ENCODE data around the gene RTCA.
"Not testable (repeated sequence)": the region's sequence is repeated elsewhere in the genome, so short reads cannot be mapped to it uniquely, and the experiment has no call there.

Gene RTCA

GRCh38 chr1:100332331-100332730, 66.3 kb downstream of the RTCA start:
- Histone ChIP-seq H3K9ac (ENCODE audit: low read depth, low read length) (no peak overlapping the region), H3K4me1 (ENCODE audit: insufficient read depth, low read length) (no peaks in the 10 kb centered on the region)
- no peak for DNase-seq

DNA sequence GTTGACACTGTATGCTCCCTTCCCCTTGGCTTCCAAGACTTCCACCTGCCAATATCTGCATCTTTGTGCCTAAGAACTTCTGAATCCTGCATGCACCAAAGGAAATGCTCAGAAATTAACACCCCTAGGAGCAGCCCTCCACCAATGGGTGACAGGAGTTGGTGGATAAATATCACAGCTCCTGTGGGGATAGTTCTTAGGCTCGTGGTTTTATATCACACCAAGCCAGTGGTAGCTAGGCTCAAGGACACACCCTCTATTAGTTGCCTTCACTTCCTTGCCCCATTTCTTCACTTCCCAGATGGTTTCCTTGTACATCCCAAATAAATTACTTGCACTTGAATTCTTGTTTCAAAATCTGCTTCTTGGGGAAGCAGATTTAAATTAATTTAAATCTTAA, 69.4 kb downstream of the RTCA start:
- Histone ChIP-seq H3K27me3 (ENCODE audit: insufficient read depth, low read length, poor library complexity) (no peaks in the 10 kb centered on the region), H3K9me3 (ENCODE audit: insufficient read depth, low read length, severe bottlenecking) (no peaks in the 10 kb centered on the region), H3K79me2 (ENCODE audit: insufficient read depth, low read length) (no peaks in the 10 kb centered on the region), H3K4me3 (ENCODE audit: low read depth in 1 of 2, low read length in 2 of 2) (no peak overlapping the region), H3K27ac (ENCODE audit: low read length) (no peak overlapping the region), H3K36me3 (ENCODE audit: insufficient read depth, low read length) (no peaks in the 10 kb centered on the region), H3K9ac (ENCODE audit: low read depth, low read length) (no peak overlapping the region), H2AFZ (ENCODE audit: low read depth, low read length) (no peak overlapping the region), H3K4me1 (ENCODE audit: insufficient read depth, low read length) (no peaks in the 10 kb centered on the region), H3K4me2 (ENCODE audit: insufficient read depth, low read length) (no peak overlapping the region), H4K20me1 (ENCODE audit: insufficient read depth, low read length) (no peaks in the 10 kb centered on the region)
- DNase-seq: no peak
- TF ChIP-seq, protein P1, sequence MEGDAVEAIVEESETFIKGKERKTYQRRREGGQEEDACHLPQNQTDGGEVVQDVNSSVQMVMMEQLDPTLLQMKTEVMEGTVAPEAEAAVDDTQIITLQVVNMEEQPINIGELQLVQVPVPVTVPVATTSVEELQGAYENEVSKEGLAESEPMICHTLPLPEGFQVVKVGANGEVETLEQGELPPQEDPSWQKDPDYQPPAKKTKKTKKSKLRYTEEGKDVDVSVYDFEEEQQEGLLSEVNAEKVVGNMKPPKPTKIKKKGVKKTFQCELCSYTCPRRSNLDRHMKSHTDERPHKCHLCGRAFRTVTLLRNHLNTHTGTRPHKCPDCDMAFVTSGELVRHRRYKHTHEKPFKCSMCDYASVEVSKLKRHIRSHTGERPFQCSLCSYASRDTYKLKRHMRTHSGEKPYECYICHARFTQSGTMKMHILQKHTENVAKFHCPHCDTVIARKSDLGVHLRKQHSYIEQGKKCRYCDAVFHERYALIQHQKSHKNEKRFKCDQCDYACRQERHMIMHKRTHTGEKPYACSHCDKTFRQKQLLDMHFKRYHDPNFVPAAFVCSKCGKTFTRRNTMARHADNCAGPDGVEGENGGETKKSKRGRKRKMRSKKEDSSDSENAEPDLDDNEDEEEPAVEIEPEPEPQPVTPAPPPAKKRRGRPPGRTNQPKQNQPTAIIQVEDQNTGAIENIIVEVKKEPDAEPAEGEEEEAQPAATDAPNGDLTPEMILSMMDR (IDR thresholded peaks at IDR 0.05; ENCODE audit: borderline replicate concordance, extremely low read depth, low read length, poor library complexity, severe bottlenecking): no peak
- TF ChIP-seq EZH2 (IDR thresholded peaks at IDR 0.05; ENCODE audit: borderline replicate concordance, low read depth, low read length, severe bottlenecking): no peak
- no peak for ATAC-seq (ENCODE audit: insufficient read depth, low read depth)

More at GRCh38 chr1:100332331-100332730, 66.3 kb downstream of the RTCA start:
- Histone ChIP-seq H3K27ac (ENCODE audit: low read length) (no peak overlapping the region), H3K9me3 (ENCODE audit: insufficient read depth, low read length, severe bottlenecking) (no peaks in the 10 kb centered on the region), H4K20me1 (ENCODE audit: insufficient read depth, low read length) (no peaks in the 10 kb centered on the region), H3K4me3 (ENCODE audit: low read depth in 1 of 2, low read length in 2 of 2) (no peak overlapping the region), H3K4me2 (ENCODE audit: insufficient read depth, low read length) (no peak overlapping the region), H3K79me2 (ENCODE audit: insufficient read depth, low read length) (no peaks in the 10 kb centered on the region), H3K36me3 (ENCODE audit: insufficient read depth, low read length) (no peaks in the 10 kb centered on the region), H2AFZ (ENCODE audit: low read depth, low read length) (no peak overlapping the region), H3K27me3 (ENCODE audit: insufficient read depth, low read length, poor library complexity) (no peaks in the 10 kb centered on the region)
- ATAC-seq (ENCODE audit: insufficient read depth, low read depth): no peak
- TF ChIP-seq, protein P1 (IDR thresholded peaks at IDR 0.05; ENCODE audit: borderline replicate concordance, extremely low read depth, low read length, poor library complexity, severe bottlenecking): no peak
- TF ChIP-seq EZH2 (IDR thresholded peaks at IDR 0.05; ENCODE audit: borderline replicate concordance, low read depth, low read length, severe bottlenecking): no peak

- H3K4me3 ChIP-seq (ENCODE audit: low read depth in 1 of 2, low read length in 2 of 2); H3K4me1 ChIP-seq (ENCODE audit: insufficient read depth, low read length); ATAC-seq (ENCODE audit: insufficient read depth, low read depth): not testable (repeated sequence)
Observed at GRCh38 chr1:100337878-100338277, 71.9 kb downstream of the RTCA start.

DNA sequence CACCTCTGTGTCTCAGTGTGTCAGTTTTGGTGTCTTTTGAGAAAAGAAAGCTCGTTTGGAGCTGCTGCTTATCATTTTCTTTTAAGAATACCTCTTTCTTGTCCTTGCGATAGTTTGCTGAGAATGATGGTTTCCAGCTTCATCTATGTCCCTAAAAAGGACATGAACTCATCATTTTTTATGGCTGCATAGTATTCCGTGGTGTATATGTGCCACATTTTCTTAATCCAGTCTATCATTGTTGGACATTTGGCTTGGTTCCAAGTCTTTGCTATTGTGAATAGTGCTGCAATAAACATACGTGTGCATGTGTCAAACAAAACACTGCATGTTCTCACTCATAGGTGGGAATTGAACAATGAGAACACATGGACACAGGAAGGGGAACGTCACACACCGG, 73.7 kb downstream of the RTCA start:
- not testable (repeated sequence) for H3K4me1 ChIP-seq (ENCODE audit: insufficient read depth, low read length); H3K4me2 ChIP-seq (ENCODE audit: insufficient read depth, low read length); DNase-seq; H3K9me3 ChIP-seq (ENCODE audit: insufficient read depth, low read length, severe bottlenecking); H3K4me3 ChIP-seq (ENCODE audit: low read depth in 1 of 2, low read length in 2 of 2); ATAC-seq (ENCODE audit: insufficient read depth, low read depth); H3K36me3 ChIP-seq (ENCODE audit: insufficient read depth, low read length); H4K20me1 ChIP-seq (ENCODE audit: insufficient read depth, low read length); H3K27me3 ChIP-seq (ENCODE audit: insufficient read depth, low read length, poor library complexity); H3K27ac ChIP-seq (ENCODE audit: low read length); H2AFZ ChIP-seq (ENCODE audit: low read depth, low read length); H3K9ac ChIP-seq (ENCODE audit: low read depth, low read length); H3K79me2 ChIP-seq (ENCODE audit: insufficient read depth, low read length)

More at GRCh38 chr1:100337878-100338277, 71.9 kb downstream of the RTCA start:
- H3K27me3 ChIP-seq (ENCODE audit: insufficient read depth, low read length, poor library complexity); H4K20me1 ChIP-seq (ENCODE audit: insufficient read depth, low read length); H2AFZ ChIP-seq (ENCODE audit: low read depth, low read length); H3K9me3 ChIP-seq (ENCODE audit: insufficient read depth, low read length, severe bottlenecking); DNase-seq; H3K79me2 ChIP-seq (ENCODE audit: insufficient read depth, low read length); H3K36me3 ChIP-seq (ENCODE audit: insufficient read depth, low read length); H3K9ac ChIP-seq (ENCODE audit: low read depth, low read length); H3K4me2 ChIP-seq (ENCODE audit: insufficient read depth, low read length); H3K27ac ChIP-seq (ENCODE audit: low read length): not testable (repeated sequence)
